CD14-positive monocyte (primary cell): ENCODE results near the gene HIVEP3. TPM values are rescaled to one million over a fixed set of nuclear protein-coding genes. Genes with fewer than 3 reads are reported as not detected.
A peak's percentile ranks its signal among the peaks of the same experiment; 100 is the strongest.

Experiments
- DNase-seq, 3 donors: peaks; one replicate each; pipeline ENCODE4 v3.0.0-alpha.2; 2011 to 2022
- H2AFZ ChIP-seq: 2 replicates; pipeline ENCODE4 v1.6.0; 2012; ENCODE audit warnings: mild to moderate bottlenecking, low read depth, low read length, inconsistent platforms; ENCODE audit not compliant: insufficient read depth, poor library complexity, severe bottlenecking
- H3K27ac ChIP-seq, 2 donors: 1 replicate in 1 of 2; 2 replicates in 1 of 2; pipeline ENCODE4 v1.5.1; 2012 to 2013; ENCODE audit warnings: low read length in 2 of 2, control low read depth in 1 of 2, inconsistent platforms in 1 of 2, low read depth in 1 of 2, mild to moderate bottlenecking in 1 of 2
- H3K27me3 ChIP-seq, 2 donors: one replicate each; pipeline versions ENCODE4 v1.6.0 to v1.6.1; 2011 to 2013; ENCODE audit warnings: low read length in 2 of 2; ENCODE audit not compliant: control insufficient read depth in 2 of 2, insufficient read depth in 2 of 2
- H3K36me3 ChIP-seq, 2 donors: replicated peaks in 1 of 2; 1 replicate in 1 of 2; 2 replicates in 1 of 2; pipeline versions ENCODE4 v1.5.1 to v1.6.1; 2012 to 2013; ENCODE audit warnings: low read length in 2 of 2, control low read depth in 1 of 2, inconsistent platforms in 1 of 2, mild to moderate bottlenecking in 1 of 2; ENCODE audit not compliant: insufficient read depth in 2 of 2, control insufficient read depth in 1 of 2
- H3K4me1 ChIP-seq, 2 donors: 1 replicate in 1 of 2; 2 replicates in 1 of 2; pipeline versions ENCODE4 v1.5.1 to v1.6.1; 2012 to 2013; ENCODE audit warnings: low read length in 2 of 2, control low read depth in 1 of 2, inconsistent platforms in 1 of 2, mild to moderate bottlenecking in 1 of 2, moderate library complexity in 1 of 2; ENCODE audit not compliant: insufficient read depth in 2 of 2, control insufficient read depth in 1 of 2
- H3K4me2 ChIP-seq: replicated peaks from 2 replicates; pipeline ENCODE3; 2012; ENCODE audit warnings: low read length, moderate library complexity, mild to moderate bottlenecking; ENCODE audit not compliant: poor library complexity, severe bottlenecking; ENCODE audit errors: extremely low read depth
- H3K4me3 ChIP-seq, 3 experiments: fragments of 200-600 bp in 1 of 3; sonication (generic) in 1 of 3; replicated peaks in 1 of 3; 1 replicate in 2 of 3; 2 replicates in 1 of 3; pipeline ENCODE4 v1.5.1; 2011 to 2013; ENCODE audit warnings: low read length in 3 of 3, mild to moderate bottlenecking in 3 of 3, control low read depth in 2 of 3, low read depth in 2 of 3, inconsistent platforms in 1 of 3, moderate library complexity in 1 of 3
- H3K79me2 ChIP-seq: 2 replicates; pipeline ENCODE4 v1.6.0; 2012; ENCODE audit warnings: mild to moderate bottlenecking, control low read depth, inconsistent platforms, low read length, moderate library complexity; ENCODE audit not compliant: insufficient read depth
- H3K9ac ChIP-seq: 2 replicates; pipeline ENCODE4 v1.6.0; 2017; ENCODE audit warnings: low read length, mild to moderate bottlenecking; ENCODE audit not compliant: insufficient read depth, poor library complexity, severe bottlenecking
- H3K9me3 ChIP-seq, 2 donors: replicated peaks in 1 of 2; 1 replicate in 1 of 2; 2 replicates in 1 of 2; pipeline versions ENCODE4 v1.5.1 to v1.6.1; 2012 to 2013; ENCODE audit warnings: low read length in 2 of 2, control low read depth in 1 of 2; ENCODE audit not compliant: control insufficient read depth in 1 of 2, insufficient read depth in 1 of 2
- H4K20me1 ChIP-seq: 2 replicates; pipeline ENCODE4 v1.6.0; 2012; ENCODE audit warnings: mild to moderate bottlenecking, low read length, control low read depth, moderate library complexity; ENCODE audit not compliant: insufficient read depth
- H3K27ac Mint-ChIP-seq, 7 donors: one replicate each; pipeline ENCODE4 v1.8.0; 2020; ENCODE audit warnings: mild to moderate bottlenecking in 7 of 7, mixed read lengths in 7 of 7, moderate library complexity in 6 of 7, inconsistent platforms in 2 of 7
- H3K27me3 Mint-ChIP-seq, 3 donors: one replicate each; pipeline ENCODE4 v1.8.0; 2021 to 2022; ENCODE audit warnings: low read depth in 3 of 3, mild to moderate bottlenecking in 3 of 3, mixed read lengths in 3 of 3, moderate library complexity in 3 of 3, inconsistent platforms in 1 of 3
- H3K36me3 Mint-ChIP-seq, 2 donors: one replicate each; pipeline ENCODE4 v1.8.0; 2020; ENCODE audit warnings: mixed read lengths in 2 of 2, inconsistent platforms in 1 of 2, mild to moderate bottlenecking in 1 of 2
- H3K4me1 Mint-ChIP-seq: one replicate; pipeline ENCODE4 v1.8.0; 2020; ENCODE audit warnings: mild to moderate bottlenecking, mixed read lengths
- H3K4me3 Mint-ChIP-seq, 2 donors: one replicate each; pipeline ENCODE4 v1.8.0; 2020; ENCODE audit warnings: mild to moderate bottlenecking in 2 of 2, mixed read lengths in 2 of 2, moderate library complexity in 1 of 2
- H3K9me3 Mint-ChIP-seq, 7 donors: one replicate each; pipeline ENCODE4 v1.8.0; 2020 to 2022; ENCODE audit warnings: mixed read lengths in 7 of 7, mild to moderate bottlenecking in 6 of 7, moderate library complexity in 6 of 7, inconsistent platforms in 2 of 7
- CTCF ChIP-seq: fragments of 200-600 bp; IDR thresholded peaks from one replicate; pipeline ENCODE4 v1.8.0; 2022; ENCODE audit warnings: antibody characterized with exemption, mild to moderate bottlenecking
- WGBS: methylation state at CpG from one replicate; pipeline ENCODE4 v1.1.5; 2013; ENCODE audit warnings: missing lambda C conversion rate; ENCODE audit not compliant: insufficient coverage; 5-methylcytosine and 5-hydroxymethylcytosine counted together
- intact Hi-C, 2 donors: fragments of 100-400 bp; cut with micrococcal nuclease; formaldehyde crosslinking; loops; one replicate each; pipeline versions ENCODE4 v1.15.0 to v1.15.1; 2023
- polyA plus RNA-seq, 3 donors: library from polyadenylated mRNA; depleted of rRNA in 1 of 3; unstranded in 2 of 3; stranded (reverse) in 1 of 3; fragments of 300-500 nt in 2 of 3; fragments of >200 nt in 1 of 3; fragmentation: Illumina TruSeq in 2 of 3; gene quantifications; 1 replicate in 2 of 3; 2 replicates in 1 of 3; pipeline ENCODE4 v1.2.3, GENCODE V29; 2012 to 2021

HIVEP3 gene
- polyA plus RNA-seq, 3 donors, result 1.2 to 3.7 (median 1.8) TPM

GRCh38 chr1:41726292-41726691 lies 192.4 kb downstream of the HIVEP3 start:
- peak overlapping the region; percentile 59 to 73 for H3K4me3 Mint-ChIP-seq
- Histone ChIP-seq H2AFZ (peak overlapping the region; percentile 14), H4K20me1 (no peaks in the 10 kb centered on the region), H3K4me2 (peak overlapping the region; percentile 35), H3K27me3 (no peaks in the 10 kb centered on the region), H3K79me2 (no peaks in the 10 kb centered on the region), H3K27ac (peak overlapping the region; percentile 97), H3K4me1 (peaks cover 97 to 100% of the 10 kb centered on the region in 2 donors), H3K9ac (peak overlapping the region; percentile 75), H3K4me3 (peak overlapping the region in 1 of 3 experiments; percentile 6), H3K36me3 (no peaks in the 10 kb centered on the region), H3K9me3 (no peaks in the 10 kb centered on the region)
- peak overlapping the region; percentile 99 to 100 (median 99) for H3K27ac Mint-ChIP-seq
- H3K27me3 Mint-ChIP-seq, result peaks cover 0 to 3% (median 0%) of the 10 kb centered on the region in 3 donors
- peaks cover 0 to 6% (median 0%) of the 10 kb centered on the region in 7 donors for H3K9me3 Mint-ChIP-seq
- WGBS, result 59% methylated on average over 3 of the region's 4 CpGs
- peak in 1 of 3 donors; percentile 54 for DNase-seq
- peaks cover 96% of the 10 kb centered on the region for H3K4me1 Mint-ChIP-seq
- intact Hi-C loops, result loop anchor here (5.0 to 10.0 kb wide), 7 partner anchors 36 to 151 kb away; no protein-coding TSS in a partner anchor
- peaks cover 2 to 13% of the 10 kb centered on the region in 2 donors for H3K36me3 Mint-ChIP-seq
- TF ChIP-seq CTCF, result no peak

- Histone ChIP-seq H3K9me3 (no peaks in the 10 kb centered on the region), H3K36me3 (no peaks in the 10 kb centered on the region), H3K4me3 (no peak overlapping the region), H3K4me2 (no peak overlapping the region), H3K79me2 (no peaks in the 10 kb centered on the region), H4K20me1 (no peaks in the 10 kb centered on the region), H3K27ac (peak overlapping the region in 1 of 2 donors; percentile 34), H3K27me3 (no peaks in the 10 kb centered on the region), H3K9ac (no peak overlapping the region), H3K4me1 (peaks cover 95 to 100% of the 10 kb centered on the region in 2 donors), H2AFZ (no peak overlapping the region)
- intact Hi-C loops, result loop anchor here (5.0 to 10.0 kb wide), 7 partner anchors 37 to 150 kb away; no protein-coding TSS in a partner anchor
- peaks cover 94% of the 10 kb centered on the region for H3K4me1 Mint-ChIP-seq
- WGBS, result 93% methylated on average over 3 of the region's 3 CpGs
- no peak for DNase-seq
- H3K4me3 Mint-ChIP-seq, result no peak overlapping the region
- no peaks in the 10 kb centered on the region for H3K27me3 Mint-ChIP-seq
- peak overlapping the region in 3 of 7 donors; percentile 50 to 99 (median 79) for H3K27ac Mint-ChIP-seq
- peaks cover 0 to 2% (median 0%) of the 10 kb centered on the region in 7 donors for H3K9me3 Mint-ChIP-seq
- H3K36me3 Mint-ChIP-seq, result peaks cover 2 to 13% of the 10 kb centered on the region in 2 donors
- TF ChIP-seq CTCF, result no peak
Measured at GRCh38 chr1:41724926-41725325, 193.8 kb downstream of the HIVEP3 start.
